Prostate gland (tissue), 2 donors: Measurements from ENCODE around the gene CPSF4L. TPM values are rescaled to one million over a fixed set of nuclear protein-coding genes. Genes with fewer than 3 reads are reported as not detected.
A peak's percentile ranks its signal among the peaks of the same experiment; 100 is the strongest.
"Not testable (repeated sequence)": the region's sequence is repeated elsewhere in the genome, so short reads cannot be mapped to it uniquely, and the experiment has no call there.

Experiments used
- DNase-seq: peaks from one replicate; pipeline ENCODE4 v3.0.0-alpha.2; 2019; ENCODE audit warnings: low spot score
- H3K27ac ChIP-seq, 2 donors: fragments of 200-600 bp; sonication (generic); 2 replicates each; pipeline ENCODE4 v1.5.1; 2017 to 2019
- H3K27me3 ChIP-seq: fragments of 200-600 bp; sonication (generic); replicated peaks from 2 replicates; pipeline ENCODE4 v1.5.1; 2019; ENCODE audit not compliant: insufficient read depth
- H3K36me3 ChIP-seq, 2 donors: fragments of 200-600 bp; sonication (generic); 1 replicate in 1 of 2; 2 replicates in 1 of 2; pipeline versions ENCODE4 v1.5.1 to v1.8.1; 2017 to 2019
- H3K4me1 ChIP-seq: fragments of 200-600 bp; sonication (generic); replicated peaks from 2 replicates; pipeline ENCODE4 v1.5.1; 2019
- H3K4me3 ChIP-seq, 2 donors: fragments of 200-600 bp; sonication (generic); 2 replicates each; pipeline ENCODE4 v1.5.1; 2017 to 2019
- H3K9me3 ChIP-seq: fragments of 200-600 bp; sonication (generic); 2 replicates; pipeline ENCODE4 v1.5.1; 2017
- POLR2A ChIP-seq: fragments of 450-650 bp; IDR thresholded peaks from one replicate; pipeline ENCODE4 v1.6.1; 2016; ENCODE audit warnings: antibody characterized with exemption, mild to moderate bottlenecking
- POLR2AphosphoS5 ChIP-seq: sonication (generic); formaldehyde crosslinking; IDR thresholded peaks from one replicate; pipeline ENCODE4 v1.6.1; 2017; ENCODE audit warnings: antibody characterized with exemption
- WGBS: methylation state at CpG from one replicate; pipeline ENCODE4 v1.1.5; 2018; 5-methylcytosine and 5-hydroxymethylcytosine counted together
- intact Hi-C: fragments of 100-400 bp; cut with DNase I; formaldehyde crosslinking; loops from one replicate; pipeline ENCODE4 v1.14.2; 2022
- total RNA-seq, 2 donors: library from RNA; depleted of rRNA; stranded (reverse); fragments of >200 nt; gene quantifications; one replicate each; pipeline ENCODE4 v1.1.0, GENCODE V29; 2016
- TF ChIP-seq, protein P1 (sequence below), 4 experiments: fragments of 200-600 bp in 2 of 4; fragments of 450-650 bp in 2 of 4; sonication (generic) in 2 of 4; IDR thresholded peaks; 1 replicate in 3 of 4; 2 replicates in 1 of 4; pipeline ENCODE4 v1.5.1; 2016 to 2019; ENCODE audit warnings: antibody characterized with exemption in 4 of 4, mild to moderate bottlenecking in 2 of 4, moderate library complexity in 2 of 4

The CPSF4L gene, protein sequence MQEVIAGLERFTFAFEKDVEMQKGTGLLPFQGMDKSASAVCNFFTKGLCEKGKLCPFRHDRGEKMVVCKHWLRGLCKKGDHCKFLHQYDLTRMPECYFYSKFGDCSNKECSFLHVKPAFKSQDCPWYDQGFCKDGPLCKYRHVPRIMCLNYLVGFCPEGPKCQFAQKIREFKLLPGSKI
- not detected for total RNA-seq

DNA sequence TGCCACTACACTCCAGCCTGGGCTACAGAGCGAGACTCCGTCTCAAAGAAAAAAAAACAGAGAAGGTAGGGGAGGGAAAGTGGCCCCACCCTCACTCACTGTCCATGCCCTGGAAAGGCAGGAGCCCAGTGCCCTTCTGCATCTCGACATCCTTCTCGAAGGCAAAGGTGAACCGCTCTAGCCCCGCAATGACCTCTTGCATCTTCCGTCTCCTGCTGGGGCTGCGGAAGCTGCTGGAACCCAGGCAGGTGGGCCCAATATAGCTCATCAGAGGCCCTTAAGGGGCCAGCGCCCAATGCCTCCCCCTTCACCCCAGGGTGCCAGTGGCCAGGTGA is at the start of gene CPSF4L:
Gene CPSF4L, minus strand, starts transcription at position 264 of the 335 bp plus-strand sequence. Its CDS starts 62 bp downstream, at position 202.
- no peaks in the 10 kb centered on the region for H3K36me3 ChIP-seq
- TF ChIP-seq, protein P1, sequence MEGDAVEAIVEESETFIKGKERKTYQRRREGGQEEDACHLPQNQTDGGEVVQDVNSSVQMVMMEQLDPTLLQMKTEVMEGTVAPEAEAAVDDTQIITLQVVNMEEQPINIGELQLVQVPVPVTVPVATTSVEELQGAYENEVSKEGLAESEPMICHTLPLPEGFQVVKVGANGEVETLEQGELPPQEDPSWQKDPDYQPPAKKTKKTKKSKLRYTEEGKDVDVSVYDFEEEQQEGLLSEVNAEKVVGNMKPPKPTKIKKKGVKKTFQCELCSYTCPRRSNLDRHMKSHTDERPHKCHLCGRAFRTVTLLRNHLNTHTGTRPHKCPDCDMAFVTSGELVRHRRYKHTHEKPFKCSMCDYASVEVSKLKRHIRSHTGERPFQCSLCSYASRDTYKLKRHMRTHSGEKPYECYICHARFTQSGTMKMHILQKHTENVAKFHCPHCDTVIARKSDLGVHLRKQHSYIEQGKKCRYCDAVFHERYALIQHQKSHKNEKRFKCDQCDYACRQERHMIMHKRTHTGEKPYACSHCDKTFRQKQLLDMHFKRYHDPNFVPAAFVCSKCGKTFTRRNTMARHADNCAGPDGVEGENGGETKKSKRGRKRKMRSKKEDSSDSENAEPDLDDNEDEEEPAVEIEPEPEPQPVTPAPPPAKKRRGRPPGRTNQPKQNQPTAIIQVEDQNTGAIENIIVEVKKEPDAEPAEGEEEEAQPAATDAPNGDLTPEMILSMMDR (IDR thresholded peaks at IDR 0.05), result no peak
- TF ChIP-seq POLR2A (no peak), POLR2AphosphoS5 (no peak)
- no peak for DNase-seq
- H3K9me3 ChIP-seq, result no peaks in the 10 kb centered on the region
- H3K27me3 ChIP-seq, result no peaks in the 10 kb centered on the region
- H3K4me1 ChIP-seq, result peaks cover 7% of the 10 kb centered on the region
- WGBS, result 86% methylated on average over 9 of the region's 9 CpGs
- peak within 1 kb of the TSS; percentile 74 to 75 for H3K27ac ChIP-seq
- intact Hi-C loops, result no loop called here
- peak within 1 kb of the TSS in 1 of 2 donors; percentile 15 for H3K4me3 ChIP-seq

- WGBS, result 0% methylated on average over 19 of the region's 38 CpGs
- Histone ChIP-seq H3K4me3 (peak overlapping the region; percentile 96 to 98), H3K36me3 (no peaks in the 10 kb centered on the region), H3K27ac (peak overlapping the region; percentile 99), H3K9me3 (no peaks in the 10 kb centered on the region), H3K27me3 (no peaks in the 10 kb centered on the region), H3K4me1 (peaks cover 18% of the 10 kb centered on the region)
- TF ChIP-seq, protein P1 (IDR thresholded peaks at IDR 0.05), result no peak
- no peak for TF ChIP-seq POLR2AphosphoS5
- no peak for TF ChIP-seq POLR2A
- intact Hi-C loops, result loop anchor here (10.0 kb wide), 1 partner anchor 57 kb away; no protein-coding TSS in a partner anchor
- DNase-seq, result no peak
Measured at GRCh38 chr17:73311428-73311780, 49.7 kb upstream of the CPSF4L start.

GRCh38 chr17:73309727-73310596 is 48.3 kb upstream of the CPSF4L start:
- peaks cover 29% of the 10 kb centered on the region for H3K4me1 ChIP-seq
- intact Hi-C loops, result loop anchor here (2.0 to 10.0 kb wide), 2 partner anchors 17 to 55 kb away; no protein-coding TSS in a partner anchor

GRCh38 chr17:73308959-73309358 is 47.3 kb upstream of the CPSF4L start:
- peak overlapping the region; percentile 99 for H3K27ac ChIP-seq
- not testable (repeated sequence) for H3K27me3 ChIP-seq, H3K36me3 ChIP-seq, H3K9me3 ChIP-seq, DNase-seq
- peaks cover 37% of the 10 kb centered on the region for H3K4me1 ChIP-seq
- intact Hi-C loops, result loop anchor here (2.0 kb wide), 1 partner anchor 16 kb away; no protein-coding TSS in a partner anchor
- WGBS, result 49% methylated on average over 5 of the region's 5 CpGs
- H3K4me3 ChIP-seq, result peak overlapping the region; percentile 96 to 98

More at GRCh38 chr17:73309727-73310596, 48.3 kb upstream of the CPSF4L start:
- Histone ChIP-seq H3K27me3 (no peaks in the 10 kb centered on the region), H3K4me3 (peak overlapping the region; percentile 96 to 98), H3K27ac (peak overlapping the region; percentile 99), H3K9me3 (no peaks in the 10 kb centered on the region), H3K36me3 (no peaks in the 10 kb centered on the region)
- TF ChIP-seq POLR2A, result no peak
- TF ChIP-seq, protein P1 (IDR thresholded peaks at IDR 0.05), result no peak
- TF ChIP-seq POLR2AphosphoS5, result no peak
- DNase-seq, result no peak
- 5% methylated on average over 21 of the region's 21 CpGs for WGBS

- DNase-seq, result peak; percentile 95
- Histone ChIP-seq H3K27ac (peak overlapping the region; percentile 99), H3K27me3 (no peaks in the 10 kb centered on the region), H3K4me3 (peak overlapping the region; percentile 38 to 98), H3K4me1 (peaks cover 42% of the 10 kb centered on the region), H3K9me3 (no peaks in the 10 kb centered on the region), H3K36me3 (no peaks in the 10 kb centered on the region)
- TF ChIP-seq POLR2A, result peak; percentile 62
- TF ChIP-seq POLR2AphosphoS5, result peak; percentile 94
- TF ChIP-seq, protein P1 (IDR thresholded peaks at IDR 0.05), result no peak
- WGBS, result 23% methylated on average over 23 of the region's 23 CpGs
- intact Hi-C loops, result loop anchor here (2.0 kb wide), 1 partner anchor 15 kb away; no protein-coding TSS in a partner anchor
Measured at GRCh38 chr17:73308017-73308823, 46.5 kb upstream of the CPSF4L start.
